Neuronal stem cell (in vitro differentiated cells): ENCODE measurements around the gene ANXA4.

Source experiments
- DNase-seq: peaks from one replicate; pipeline ENCODE4 v3.0.0-alpha.2; 2013; ENCODE audit warnings: low spot score
- H2AFZ ChIP-seq: one replicate; pipeline ENCODE4 v1.6.1; 2013; ENCODE audit warnings: mild to moderate bottlenecking, low read length, inconsistent platforms
- H2AK5ac ChIP-seq: 2 replicates; pipeline ENCODE4 v1.6.1; 2013; ENCODE audit warnings: low read depth, mild to moderate bottlenecking, inconsistent platforms, low read length, moderate library complexity, mixed read lengths
- H2BK120ac ChIP-seq: 2 replicates; pipeline ENCODE4 v1.6.1; 2013; ENCODE audit warnings: low read depth, mild to moderate bottlenecking, inconsistent platforms, low read length, moderate library complexity, mixed read lengths
- H2BK12ac ChIP-seq: one replicate; pipeline ENCODE4 v1.6.1; 2013; ENCODE audit warnings: low read length, inconsistent platforms
- H2BK15ac ChIP-seq: 2 replicates; pipeline ENCODE4 v1.6.1; 2013; ENCODE audit warnings: mild to moderate bottlenecking, low read length, inconsistent platforms, mixed read lengths
- H2BK5ac ChIP-seq: one replicate; pipeline ENCODE4 v1.6.1; 2013; ENCODE audit warnings: inconsistent platforms, mild to moderate bottlenecking, low read length, moderate library complexity
- H3K14ac ChIP-seq: one replicate; pipeline ENCODE4 v1.6.1; 2013; ENCODE audit warnings: low read length, inconsistent platforms
- H3K18ac ChIP-seq: 2 replicates; pipeline ENCODE4 v1.6.1; 2013; ENCODE audit warnings: low read length, inconsistent platforms
- H3K23ac ChIP-seq: 2 replicates; pipeline ENCODE4 v1.6.1; 2013; ENCODE audit warnings: low read depth, mild to moderate bottlenecking, mixed read lengths, low read length, inconsistent platforms; ENCODE audit not compliant: poor library complexity
- H3K27ac ChIP-seq: replicated peaks from 3 replicates; pipeline ENCODE4 v1.5.1; 2013; ENCODE audit warnings: low read length, inconsistent platforms
- H3K27me3 ChIP-seq, 3 experiments: 2 replicates each; pipeline ENCODE4 v1.6.1; 2013; ENCODE audit warnings: low read length in 3 of 3, mild to moderate bottlenecking in 2 of 3, inconsistent platforms in 1 of 3, low read depth in 1 of 3, mixed read lengths in 1 of 3, moderate library complexity in 1 of 3; ENCODE audit not compliant: control insufficient read depth in 3 of 3, insufficient read depth in 3 of 3
- H3K36me3 ChIP-seq, 2 donors: replicated peaks in 1 of 2; 2 replicates each; pipeline ENCODE4 v1.6.1; 2013; ENCODE audit warnings: low read length in 2 of 2; ENCODE audit not compliant: control insufficient read depth in 2 of 2, insufficient read depth in 2 of 2
- H3K4ac ChIP-seq: 2 replicates; pipeline ENCODE4 v1.6.1; 2013; ENCODE audit warnings: inconsistent platforms, mild to moderate bottlenecking, low read length, moderate library complexity
- H3K4me1 ChIP-seq, 2 donors: 1 replicate in 1 of 2; 2 replicates in 1 of 2; pipeline ENCODE4 v1.6.1; 2013; ENCODE audit warnings: low read length in 2 of 2, low read depth in 1 of 2; ENCODE audit not compliant: control insufficient read depth in 2 of 2, insufficient read depth in 1 of 2
- H3K4me2 ChIP-seq: one replicate; pipeline ENCODE4 v1.6.1; 2013; ENCODE audit warnings: mild to moderate bottlenecking, low read length, inconsistent platforms; ENCODE audit not compliant: insufficient read depth, poor library complexity, severe bottlenecking
- H3K4me3 ChIP-seq, 2 donors: 2 replicates each; pipeline ENCODE4 v1.5.1; 2013; ENCODE audit warnings: low read length in 2 of 2, mild to moderate bottlenecking in 2 of 2, inconsistent platforms in 1 of 2, moderate library complexity in 1 of 2
- H3K79me1 ChIP-seq: one replicate; pipeline ENCODE4 v1.6.1; 2013; ENCODE audit warnings: low read depth, mild to moderate bottlenecking, inconsistent platforms, low read length, moderate library complexity
- H3K9ac ChIP-seq: one replicate; pipeline ENCODE4 v1.6.1; 2013; ENCODE audit warnings: mild to moderate bottlenecking, low read depth, low read length, inconsistent platforms; ENCODE audit not compliant: poor library complexity
- H3K9me3 ChIP-seq, 2 donors: replicated peaks in 1 of 2; 2 replicates each; pipeline versions ENCODE3 to v1.6.1; 2013; ENCODE audit warnings: low read length in 2 of 2, mild to moderate bottlenecking in 2 of 2, inconsistent platforms in 1 of 2, low read depth in 1 of 2, mixed read lengths in 1 of 2, moderate library complexity in 1 of 2; ENCODE audit not compliant: control insufficient read depth in 2 of 2, insufficient read depth in 1 of 2
- H4K8ac ChIP-seq: one replicate; pipeline ENCODE4 v1.6.1; 2013; ENCODE audit warnings: low read depth, mild to moderate bottlenecking, inconsistent platforms, low read length, moderate library complexity
- H4K91ac ChIP-seq: one replicate; pipeline ENCODE4 v1.6.1; 2013; ENCODE audit warnings: low read length, low read depth, mild to moderate bottlenecking, inconsistent platforms; ENCODE audit not compliant: poor library complexity
- WGBS, 2 donors: extraction: QIAGEN DNeasy Blood & Tissue Kit; methylation state at CpG; one replicate each; pipeline ENCODE4 v1.1.7; 2013; ENCODE audit warnings: missing lambda C conversion rate in 2 of 2, mixed read lengths in 1 of 2; ENCODE audit not compliant: insufficient read length in 2 of 2, insufficient replicate concordance in 1 of 2; ENCODE audit errors: extremely low coverage in 2 of 2; 5-methylcytosine and 5-hydroxymethylcytosine counted together

ANXA4 gene

DNA sequence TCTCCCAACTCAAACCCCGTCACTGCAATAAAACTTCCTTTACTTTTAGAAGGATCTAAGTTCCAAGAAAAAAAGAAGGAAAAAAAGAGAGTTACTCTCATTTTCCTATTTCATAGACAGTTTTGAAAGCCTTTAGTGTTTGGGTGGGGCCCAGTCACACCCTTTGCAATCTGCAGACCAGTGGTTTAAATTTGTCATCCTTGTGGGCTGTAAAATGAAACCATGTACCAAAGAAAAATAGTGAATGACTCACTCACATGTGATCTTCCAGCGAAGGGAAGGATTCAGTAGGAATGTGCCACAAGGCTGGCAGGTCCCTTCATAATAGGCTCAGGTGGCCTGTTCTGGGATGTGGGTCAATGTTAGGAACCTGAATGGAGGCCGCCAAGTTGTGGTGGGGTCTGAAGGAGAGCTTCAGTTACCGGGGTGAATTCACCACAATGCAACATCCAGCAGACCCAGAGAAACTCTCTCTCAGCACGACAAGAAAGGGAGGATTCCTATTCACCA is 28.3 kb downstream of the ANXA4 start:
- Histone ChIP-seq H2AK5ac (no peak overlapping the region), H3K4ac (no peak overlapping the region), H2BK5ac (no peak overlapping the region), H3K4me2 (no peak overlapping the region), H3K27ac (no peak overlapping the region), H3K14ac (no peak overlapping the region), H2BK15ac (no peak overlapping the region), H3K23ac (no peak overlapping the region), H3K18ac (no peak overlapping the region), H3K9ac (no peak overlapping the region), H3K27me3 (no peaks in the 10 kb centered on the region), H2BK120ac (no peak overlapping the region), H3K4me3 (no peak overlapping the region), H4K91ac (no peak overlapping the region), H2AFZ (no peak overlapping the region), H3K79me1 (no peaks in the 10 kb centered on the region), H3K9me3 (no peaks in the 10 kb centered on the region), H2BK12ac (no peak overlapping the region), H4K8ac (no peak overlapping the region), H3K36me3 (no peaks in the 10 kb centered on the region), H3K4me1 (peaks cover 0 to 5% of the 10 kb centered on the region in 2 donors)
- no peak for DNase-seq
- no CpG with 5 or more reads among the region's 5 CpGs for WGBS, 2 donors

DNA sequence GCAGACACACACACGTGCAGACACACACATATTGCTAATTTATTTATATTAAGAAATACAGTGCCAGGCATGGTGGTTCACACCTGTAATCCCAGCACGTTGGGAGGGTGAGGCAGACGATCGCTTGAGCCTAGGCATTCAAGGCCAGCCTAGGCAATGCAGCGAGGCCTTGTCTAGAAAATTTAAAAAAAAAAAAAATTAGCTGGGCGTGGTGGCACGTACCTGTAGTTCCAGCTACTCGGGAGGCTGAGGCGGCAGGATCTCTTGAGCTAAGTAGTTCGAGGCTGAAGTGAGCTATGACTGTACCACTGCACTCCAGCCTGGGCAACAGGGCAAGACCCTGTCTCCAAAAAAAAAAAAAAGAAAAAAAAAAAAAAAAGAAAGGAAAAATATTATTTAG is 28.8 kb downstream of the ANXA4 start:
- Histone ChIP-seq H2BK5ac (no peak overlapping the region), H3K14ac (no peak overlapping the region), H3K9me3 (no peaks in the 10 kb centered on the region), H3K18ac (no peak overlapping the region), H3K23ac (no peak overlapping the region), H2AFZ (no peak overlapping the region), H3K36me3 (no peaks in the 10 kb centered on the region), H2BK12ac (no peak overlapping the region), H3K4me3 (no peak overlapping the region), H3K4ac (no peak overlapping the region), H3K27me3 (no peaks in the 10 kb centered on the region), H3K79me1 (no peaks in the 10 kb centered on the region), H3K27ac (no peak overlapping the region), H4K91ac (no peak overlapping the region), H3K4me2 (no peak overlapping the region), H2AK5ac (no peak overlapping the region), H4K8ac (no peak overlapping the region), H2BK15ac (no peak overlapping the region), H3K9ac (no peak overlapping the region), H3K4me1 (peaks cover 0 to 5% of the 10 kb centered on the region in 2 donors), H2BK120ac (no peak overlapping the region)
- no peak for DNase-seq
- no CpG with 5 or more reads among the region's 10 CpGs for WGBS, 2 donors

GRCh38 chr2:69771461-69771860 is 29.5 kb downstream of the ANXA4 start:
- peaks cover 0 to 5% of the 10 kb centered on the region in 2 donors for H3K4me1 ChIP-seq
- no peak overlapping the region for H3K27ac ChIP-seq

GRCh38 chr2:69773206-69773605 is 31.3 kb downstream of the ANXA4 start:
- Histone ChIP-seq H3K4me2 (no peak overlapping the region), H3K4me1 (peaks cover 0 to 7% of the 10 kb centered on the region in 2 donors), H2AK5ac (no peak overlapping the region), H2AFZ (no peak overlapping the region), H3K36me3 (no peaks in the 10 kb centered on the region), H3K14ac (no peak overlapping the region), H3K79me1 (no peaks in the 10 kb centered on the region), H3K9me3 (peaks cover 0 to 2% of the 10 kb centered on the region in 2 donors), H3K4ac (no peak overlapping the region), H3K23ac (no peak overlapping the region), H2BK120ac (no peak overlapping the region), H3K27me3 (no peaks in the 10 kb centered on the region), H4K8ac (no peak overlapping the region), H3K4me3 (no peak overlapping the region), H4K91ac (no peak overlapping the region), H3K27ac (no peak overlapping the region), H2BK12ac (no peak overlapping the region), H2BK5ac (no peak overlapping the region), H3K9ac (no peak overlapping the region), H3K18ac (no peak overlapping the region), H2BK15ac (no peak overlapping the region)
- DNase-seq = no peak

More at GRCh38 chr2:69771461-69771860, 29.5 kb downstream of the ANXA4 start:
- Histone ChIP-seq H3K14ac (no peak overlapping the region), H2BK15ac (no peak overlapping the region), H2AFZ (no peak overlapping the region), H3K4me3 (no peak overlapping the region), H3K4ac (no peak overlapping the region), H2BK120ac (no peak overlapping the region), H3K9ac (no peak overlapping the region), H3K27me3 (no peaks in the 10 kb centered on the region), H3K23ac (no peak overlapping the region), H2BK5ac (no peak overlapping the region), H4K8ac (no peak overlapping the region), H4K91ac (no peak overlapping the region), H2AK5ac (no peak overlapping the region), H3K79me1 (no peaks in the 10 kb centered on the region), H3K18ac (no peak overlapping the region), H3K36me3 (no peaks in the 10 kb centered on the region), H3K4me2 (no peak overlapping the region), H3K9me3 (no peaks in the 10 kb centered on the region), H2BK12ac (no peak overlapping the region)
- no CpG with 5 or more reads among the region's 1 CpG for WGBS, 2 donors
- DNase-seq = no peak
